ENCODE data around the gene EXOC4.
"Not testable (repeated sequence)": the region's sequence is repeated elsewhere in the genome, so short reads cannot be mapped to it uniquely, and the experiment has no call there.

Gene EXOC4

DNA sequence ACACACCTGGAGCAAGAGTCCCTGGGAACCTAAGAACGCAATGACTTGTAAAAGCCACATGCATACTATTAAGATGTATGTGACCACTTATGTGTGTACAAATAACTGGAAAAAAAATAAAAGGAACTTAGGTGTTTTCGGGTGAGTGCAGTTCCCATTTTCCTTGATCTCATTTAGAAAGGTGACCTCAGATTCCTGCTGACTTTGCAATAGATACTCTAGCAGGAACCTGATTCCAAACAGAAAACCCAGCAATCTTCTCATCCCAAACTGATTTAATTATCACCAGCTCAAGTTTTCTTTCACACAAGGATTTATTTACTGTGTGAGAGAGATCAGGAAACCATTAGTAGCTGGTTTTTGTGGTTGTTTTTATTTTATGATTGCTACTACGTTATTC, 817.8 kb downstream of the EXOC4 start:
- no peak for DNase-seq (ENCODE audit: low read depth, low spot score)

DNA sequence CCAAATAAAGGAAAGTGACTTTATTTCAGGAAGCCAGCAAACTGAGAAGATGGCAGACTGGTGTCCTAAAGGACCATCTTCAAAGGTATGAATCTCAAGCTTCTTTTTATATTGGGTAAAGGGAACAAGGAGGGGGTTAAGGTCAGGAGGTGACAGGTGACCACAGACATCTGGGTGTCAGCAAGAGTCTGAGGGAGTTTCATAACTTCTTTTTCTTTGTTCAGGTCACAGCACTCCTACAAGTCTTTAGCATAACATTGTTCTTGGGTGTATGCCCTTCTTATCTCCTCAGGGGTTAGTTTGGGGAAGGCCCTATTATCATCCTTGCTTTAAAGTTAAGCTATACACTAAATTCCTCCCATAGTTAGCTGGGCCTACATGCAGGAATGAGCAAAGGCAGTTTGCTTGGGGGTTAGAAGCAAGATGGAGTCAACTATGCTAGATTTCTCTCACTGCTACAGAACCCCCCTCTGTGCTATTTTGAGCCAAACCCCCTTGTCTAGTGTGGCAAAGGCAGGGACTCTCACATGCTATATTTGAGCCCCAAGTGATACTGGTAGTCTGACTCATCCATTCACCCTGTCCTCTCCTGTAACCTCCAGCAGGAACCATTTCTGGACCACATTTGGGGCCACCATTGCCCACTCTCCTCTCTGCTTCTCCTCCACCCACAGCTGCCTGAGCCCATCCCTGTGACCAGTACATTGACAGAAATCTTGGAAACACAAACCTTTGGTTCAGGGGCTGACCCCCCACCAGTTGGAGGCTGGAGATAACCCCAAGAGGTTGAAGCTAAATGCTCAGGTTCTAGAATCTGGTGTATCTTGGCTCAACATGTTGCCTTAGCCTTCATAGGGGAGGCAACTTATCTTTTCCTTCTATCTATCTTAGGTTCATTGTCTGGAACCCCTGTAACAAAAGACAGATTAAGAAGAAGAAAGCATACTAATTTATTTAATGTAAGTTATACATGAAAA, 818.8 kb downstream of the EXOC4 start:
- DNase-seq (ENCODE audit: low read depth, low spot score), result no peak

DNA sequence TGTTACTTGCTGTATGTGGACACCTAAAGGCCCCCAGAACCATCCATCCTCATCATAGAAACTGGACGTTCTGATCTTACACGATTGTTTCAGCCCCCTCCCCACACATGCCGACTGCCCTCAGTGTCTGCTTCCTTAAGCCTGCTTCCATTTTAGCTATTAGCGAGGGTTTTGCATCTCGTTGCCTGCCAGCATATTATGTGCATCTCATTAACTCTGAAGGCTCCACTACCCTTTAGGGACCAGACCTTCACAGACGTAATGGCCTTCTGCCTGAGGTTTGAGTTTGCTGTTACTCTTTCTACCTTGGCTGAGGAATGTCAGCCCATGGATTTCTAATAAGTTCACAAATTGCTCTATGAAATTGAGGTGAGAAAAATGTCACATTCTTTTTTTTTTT, 820.4 kb downstream of the EXOC4 start:
- DNase-seq (ENCODE audit: low read depth, low spot score), result no peak

DNA sequence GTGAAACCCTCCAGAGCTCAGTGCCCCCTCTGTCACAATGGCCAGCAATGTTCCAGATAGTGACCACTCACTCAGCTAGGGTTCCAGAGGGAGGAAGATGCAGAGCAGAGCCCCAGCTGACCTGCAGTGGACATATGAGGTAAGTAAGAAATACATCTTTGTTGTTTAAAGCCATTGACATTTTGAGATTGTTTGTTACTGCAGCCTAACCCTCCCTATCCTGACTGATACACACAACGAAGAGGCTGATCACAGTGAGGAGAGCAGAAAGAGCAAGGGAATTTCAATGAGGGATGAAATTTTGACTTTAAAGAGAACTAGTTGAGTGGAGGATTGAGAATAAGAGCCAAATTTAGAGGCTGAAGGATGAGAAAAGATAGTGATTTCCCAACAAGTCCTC, 822.9 kb downstream of the EXOC4 start:
- no peak for DNase-seq (ENCODE audit: low read depth, low spot score)

DNA sequence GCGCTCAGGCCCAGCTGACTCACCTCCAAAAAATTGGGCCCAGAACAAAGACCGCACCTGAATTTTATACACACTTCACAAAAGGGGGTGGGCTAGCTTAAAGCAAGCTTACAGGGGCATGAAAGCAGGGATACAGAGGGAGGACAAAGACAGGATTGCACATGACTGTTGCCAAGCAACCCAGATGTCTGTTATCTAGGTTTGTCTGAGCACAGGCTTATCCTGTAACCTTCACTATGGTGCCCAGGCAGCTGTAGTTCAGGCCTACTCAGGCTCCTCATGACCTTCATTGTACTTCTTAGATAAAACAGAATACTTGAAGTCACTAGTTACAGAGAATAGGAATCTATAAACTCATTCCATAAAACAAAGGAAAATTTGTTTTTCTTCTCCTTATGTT, 824.7 kb downstream of the EXOC4 start:
- not testable (repeated sequence) for DNase-seq (ENCODE audit: low read depth, low spot score)

DNA sequence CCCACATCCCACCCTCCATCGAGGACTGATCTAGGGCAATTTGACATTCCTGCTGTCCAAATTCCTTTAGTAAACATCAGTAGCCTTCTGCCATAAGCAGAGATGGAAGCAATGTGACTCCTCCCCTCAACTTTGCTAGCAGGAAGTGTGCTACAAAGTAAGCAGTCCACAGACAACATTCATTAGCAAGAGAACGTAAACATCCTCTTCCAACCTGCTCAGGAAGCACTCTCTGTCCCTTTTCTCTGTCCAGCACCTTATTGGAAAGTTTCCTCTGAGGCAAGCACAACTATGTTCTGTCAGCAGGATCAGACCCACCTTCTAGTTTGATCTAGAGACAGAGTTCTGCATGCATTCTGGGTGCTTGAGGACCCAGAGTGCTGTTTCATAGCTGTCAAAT, 826.1 kb downstream of the EXOC4 start:
- DNase-seq (ENCODE audit: low read depth, low spot score), result no peak

DNA sequence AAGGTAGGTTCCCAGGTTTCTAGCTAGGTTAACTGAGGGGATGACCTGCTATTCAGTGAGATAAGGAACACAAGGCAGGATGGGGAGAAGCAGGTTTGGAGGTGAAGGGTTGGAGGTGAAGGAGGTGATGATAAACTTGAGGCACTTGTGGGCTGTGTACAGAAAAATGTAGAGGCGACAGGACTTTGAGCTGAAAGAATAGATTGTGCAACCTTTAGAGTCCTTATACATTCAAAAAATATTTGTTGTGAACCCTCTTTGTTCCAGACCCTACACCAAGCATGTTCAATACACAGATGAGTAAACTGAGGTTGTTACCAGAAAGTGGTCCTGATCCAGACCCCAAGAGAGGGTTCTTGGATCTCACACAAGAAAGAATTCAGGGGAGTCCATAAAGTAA, 828.8 kb downstream of the EXOC4 start:
- no peak for DNase-seq (ENCODE audit: low read depth, low spot score)

DNA sequence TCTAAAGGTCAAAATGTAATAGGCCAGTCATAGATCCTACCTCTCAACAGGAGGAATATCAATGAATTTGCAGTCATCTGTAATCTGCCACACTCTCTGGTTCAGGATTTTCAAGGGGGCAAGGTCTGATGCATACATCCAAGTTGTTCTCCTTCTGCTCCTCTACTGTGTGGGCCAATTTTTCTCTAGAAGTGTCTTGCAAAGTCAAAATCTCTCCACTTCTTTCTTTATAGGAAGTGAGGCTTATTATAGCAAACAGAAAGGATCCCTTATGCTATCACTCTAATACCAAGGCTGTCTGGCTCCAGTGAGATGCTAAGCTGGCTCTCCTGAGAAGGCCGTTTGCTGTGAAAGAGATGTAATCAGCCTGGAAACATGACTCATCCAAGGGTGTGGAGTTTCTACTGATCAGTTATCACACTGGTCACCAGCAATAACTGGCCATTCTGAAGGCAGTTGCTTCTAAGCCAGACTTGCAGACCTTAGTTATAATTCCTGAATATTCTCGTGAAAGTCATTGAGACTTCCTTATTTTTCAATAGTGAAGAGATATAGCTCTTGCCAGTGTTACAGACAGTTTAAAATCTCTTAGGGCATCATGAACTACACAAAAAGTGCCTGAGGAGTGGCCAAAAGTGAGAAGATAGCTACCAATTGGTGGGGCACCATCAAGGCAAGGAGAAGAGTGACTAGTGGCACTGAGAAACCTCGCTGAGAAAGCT, 831.0 kb downstream of the EXOC4 start:
- DNase-seq (ENCODE audit: low read depth, low spot score), result no peak

DNA sequence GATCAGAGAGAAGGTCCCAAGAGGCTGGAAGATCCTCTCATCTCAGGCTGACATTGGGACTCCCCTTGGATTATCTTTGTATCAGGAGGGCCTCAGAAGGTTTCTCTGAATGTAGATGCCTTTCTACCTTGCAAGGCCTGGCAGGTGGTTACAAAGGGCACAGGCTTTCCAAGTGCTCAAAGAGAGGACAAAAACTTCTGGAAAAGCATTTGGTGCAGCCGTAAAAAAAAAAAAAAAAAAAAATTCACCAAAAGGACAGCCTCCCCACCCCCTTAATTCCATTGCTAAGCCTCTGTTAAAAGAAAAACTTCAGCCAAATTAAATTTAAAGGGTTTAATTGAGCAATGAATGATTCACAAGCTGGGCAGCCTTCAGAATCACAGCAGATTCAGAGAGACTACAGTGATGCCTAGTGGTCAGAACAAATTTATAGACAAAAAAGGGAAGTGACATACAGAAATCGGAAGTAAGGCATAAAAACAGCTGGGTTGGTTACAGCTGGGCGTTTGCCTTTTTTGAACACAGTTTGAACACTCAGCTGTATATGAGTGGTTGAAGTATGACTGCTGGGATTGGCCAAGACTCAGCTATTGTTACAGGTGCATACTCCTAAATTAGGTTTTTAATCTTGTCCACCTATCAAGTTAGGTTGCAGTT, 831.7 kb downstream of the EXOC4 start:
- no peak for DNase-seq (ENCODE audit: low read depth, low spot score)

DNA sequence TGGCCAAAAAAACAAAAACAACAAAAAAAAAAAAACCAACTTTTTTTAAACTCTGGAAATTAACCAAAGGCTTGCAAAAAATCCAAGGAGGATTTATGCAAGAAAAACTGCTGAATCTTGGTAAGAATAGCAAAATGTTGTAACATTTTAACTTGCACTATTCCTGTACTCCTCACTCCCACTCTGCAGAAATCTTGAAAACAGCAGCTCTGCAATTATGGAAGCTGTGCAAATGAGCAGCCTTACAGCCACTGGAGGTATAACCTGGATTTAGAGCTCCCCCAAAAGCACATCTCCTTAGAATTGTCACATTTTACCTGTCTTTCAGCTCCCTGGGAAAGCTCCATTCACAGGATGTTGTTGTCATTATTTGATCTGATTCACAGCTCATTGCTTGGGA, 832.4 kb downstream of the EXOC4 start:
- DNase-seq (ENCODE audit: low read depth, low spot score), result no peak

DNA sequence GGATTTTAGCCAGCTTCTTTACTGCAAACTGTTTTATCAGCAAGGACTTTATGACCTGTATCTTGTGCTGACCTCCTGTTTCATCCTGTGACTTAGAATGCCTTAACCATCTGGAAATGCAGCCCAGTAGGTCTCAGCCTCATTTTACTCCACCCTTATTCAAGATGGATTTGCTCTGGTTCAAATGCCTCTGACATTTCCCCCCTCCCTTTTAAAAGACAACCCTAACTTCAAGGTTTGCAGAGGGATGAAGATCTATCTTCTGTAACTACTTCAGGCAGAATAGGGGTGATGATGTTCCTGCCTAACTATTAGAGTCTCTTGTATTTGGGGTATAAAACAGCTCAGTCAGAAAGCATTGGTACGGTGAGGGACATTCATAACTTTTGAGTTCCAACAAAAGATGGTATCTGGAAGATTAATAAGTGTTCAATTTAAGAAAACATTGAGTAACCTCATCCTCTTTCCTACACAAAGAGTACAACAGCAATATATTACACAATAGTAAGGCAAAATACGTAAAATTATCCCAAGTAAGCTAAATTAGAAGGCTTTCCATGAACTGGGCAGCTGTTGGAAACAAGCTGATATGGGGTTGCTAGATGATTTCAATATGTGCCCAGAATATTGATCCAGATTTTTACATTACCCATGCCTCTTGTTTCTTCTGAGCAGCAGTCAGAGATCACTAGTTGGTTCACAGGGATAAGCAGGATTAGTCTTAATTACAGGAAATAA, 834.3 kb downstream of the EXOC4 start:
- no peak for DNase-seq (ENCODE audit: low read depth, low spot score)

DNA sequence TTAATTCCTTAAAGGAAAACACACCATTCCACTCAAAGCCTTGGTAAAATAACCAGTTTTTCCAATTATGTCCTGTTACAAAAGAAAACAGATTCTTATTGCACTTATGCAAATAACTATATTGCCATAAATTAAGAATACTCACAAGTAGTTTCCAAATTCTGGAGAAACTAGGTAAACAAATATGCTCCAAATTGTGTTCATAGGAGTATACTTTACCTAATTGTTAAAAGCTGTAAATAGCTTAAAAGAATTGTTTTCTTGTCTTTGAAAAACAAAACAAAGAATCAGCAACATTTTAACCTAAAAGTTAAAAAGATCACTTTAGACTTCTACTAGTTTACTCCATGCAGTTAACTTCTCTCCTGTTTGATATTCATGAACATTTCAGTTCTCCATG, 835.3 kb downstream of the EXOC4 start:
- DNase-seq (ENCODE audit: low read depth, low spot score), result no peak

DNA sequence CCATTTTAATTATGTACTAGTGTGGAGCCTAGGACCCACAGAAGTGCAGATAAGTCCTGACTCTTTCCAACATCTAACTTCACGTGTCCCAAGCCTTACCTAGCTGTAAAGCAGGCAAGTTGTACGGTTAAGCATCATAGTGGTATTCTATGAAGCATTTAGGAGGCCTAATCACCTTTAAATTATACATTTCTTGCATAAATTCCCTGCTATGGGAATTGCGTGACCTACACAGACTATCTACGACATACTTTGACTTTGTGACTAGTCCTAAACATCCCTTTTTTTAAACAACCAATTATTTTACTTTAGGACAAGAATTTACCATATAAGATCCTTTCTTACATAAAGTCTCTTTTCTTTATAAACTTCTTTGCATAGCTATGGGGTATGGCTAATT, 836.6 kb downstream of the EXOC4 start:
- DNase-seq (ENCODE audit: low read depth, low spot score), result no peak

DNA sequence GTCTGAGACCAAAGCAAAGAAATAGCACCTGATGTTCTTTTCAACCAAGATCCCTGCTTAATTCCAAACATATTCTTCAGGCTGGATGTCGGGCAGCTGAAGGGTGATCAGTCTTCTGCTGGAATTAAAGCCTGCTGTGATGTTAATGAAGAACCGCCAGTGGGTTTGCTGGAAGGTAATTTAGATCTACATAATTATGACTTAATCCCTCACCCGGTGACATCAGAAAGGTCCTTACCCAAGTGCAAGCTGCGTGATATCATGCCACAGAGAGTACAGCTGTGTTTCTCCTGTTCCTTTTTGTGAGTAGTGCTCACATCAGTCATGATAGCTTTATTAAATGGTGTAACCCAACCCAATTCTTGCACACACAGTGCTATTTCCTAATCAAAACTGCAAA, 845.2 kb downstream of the EXOC4 start:
- no peak for DNase-seq (ENCODE audit: low read depth, low spot score)

DNA sequence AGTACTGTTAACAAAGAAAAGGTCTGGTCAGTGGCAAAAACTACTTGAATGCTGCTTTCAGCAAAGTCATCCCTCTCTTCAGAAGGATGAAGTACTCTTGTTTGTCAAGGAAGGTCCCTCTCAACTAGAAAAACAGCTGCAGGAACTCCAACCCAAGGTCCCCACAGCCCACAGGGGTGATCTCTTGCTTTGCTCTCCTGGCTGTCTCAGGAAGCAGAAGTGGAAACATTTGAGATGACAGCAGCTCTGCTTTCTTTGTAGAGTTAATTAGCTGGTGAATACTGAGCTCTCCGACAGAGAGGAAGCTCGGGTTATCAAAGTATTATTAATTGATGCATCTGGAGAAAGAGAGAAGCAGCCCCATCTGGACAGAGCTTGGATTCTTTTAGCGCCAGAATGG, 848.8 kb downstream of the EXOC4 start:
- no peak for DNase-seq (ENCODE audit: low read depth, low spot score)

DNA sequence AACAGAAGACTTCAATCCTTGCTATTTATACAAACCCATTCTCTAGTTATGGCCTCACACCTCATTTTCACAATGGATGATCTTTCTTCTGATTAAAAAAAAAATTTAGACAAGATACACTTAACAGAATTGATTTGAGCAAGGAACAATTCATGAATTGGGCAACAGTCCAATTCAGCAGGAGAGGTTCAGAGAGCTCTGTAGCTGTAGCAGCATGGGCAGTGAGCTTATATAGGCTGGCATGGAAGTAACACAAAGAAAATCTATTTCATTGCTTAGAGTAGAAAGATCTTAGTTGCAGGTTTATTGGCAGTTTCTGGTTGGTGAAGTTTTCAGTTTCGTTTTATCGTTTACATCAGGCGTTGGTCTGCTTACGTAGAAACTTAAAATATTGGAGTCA, 851.3 kb downstream of the EXOC4 start:
- DNase-seq (ENCODE audit: low read depth, low spot score), result no peak

DNA sequence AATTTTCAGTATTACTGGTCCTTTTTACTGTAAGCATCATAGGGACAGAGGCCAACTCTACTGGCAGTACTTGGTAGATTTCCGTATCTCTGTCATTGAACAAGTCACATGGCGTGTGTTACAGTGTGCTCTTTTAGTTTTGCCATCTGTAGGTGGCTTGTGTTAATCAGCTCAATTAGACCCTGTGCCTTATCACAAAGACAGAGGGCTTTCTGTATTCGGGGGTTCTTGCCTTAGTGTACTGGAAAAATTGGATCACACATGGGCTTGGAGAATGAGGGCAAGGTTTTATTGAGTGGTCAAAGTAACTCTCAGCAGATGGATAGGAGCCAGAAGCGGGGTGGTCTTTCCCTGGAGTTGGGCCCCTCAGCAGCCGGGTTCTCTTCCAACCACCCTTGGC, 853.0 kb downstream of the EXOC4 start:
- no peak for DNase-seq (ENCODE audit: low read depth, low spot score)

DNA sequence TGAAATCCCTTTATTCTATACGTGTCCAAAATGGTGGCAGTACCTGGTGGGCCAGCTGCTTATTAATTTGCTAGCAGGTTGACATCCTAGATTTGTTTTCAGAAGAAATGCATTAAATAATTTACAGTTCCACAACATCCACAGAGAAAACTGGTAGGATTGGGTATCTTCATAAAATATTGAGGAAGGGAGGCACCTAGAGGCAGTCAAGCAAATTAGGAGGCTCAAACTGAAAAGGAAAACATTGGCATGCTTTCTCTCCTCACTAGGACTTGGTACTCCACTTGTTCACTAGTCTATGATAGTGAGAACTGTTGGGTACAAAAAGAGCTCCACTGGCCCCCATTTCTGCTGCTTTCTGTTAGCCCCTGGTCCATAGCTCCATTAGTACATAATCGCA, 855.9 kb downstream of the EXOC4 start:
- no peak for DNase-seq (ENCODE audit: low read depth, low spot score)

DNA sequence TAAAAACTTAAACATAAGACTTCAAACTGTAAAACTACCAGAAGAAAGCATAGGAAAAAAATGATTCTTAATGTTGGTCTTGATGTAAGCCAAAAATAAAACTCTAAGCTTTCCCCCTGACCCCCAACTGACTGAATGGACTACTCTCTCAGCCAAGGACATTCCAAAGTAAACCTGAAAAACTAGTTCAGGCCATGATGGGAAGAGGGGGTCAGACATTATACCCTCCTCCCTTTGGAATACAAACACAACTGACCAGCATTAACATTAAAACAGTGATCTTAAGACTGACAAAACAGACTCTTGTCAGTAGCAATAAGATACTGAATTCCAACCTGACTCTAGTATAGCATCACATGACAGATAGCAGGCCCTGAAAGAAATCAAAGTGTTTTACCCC, 860.8 kb downstream of the EXOC4 start:
- DNase-seq (ENCODE audit: low read depth, low spot score), result no peak

DNA sequence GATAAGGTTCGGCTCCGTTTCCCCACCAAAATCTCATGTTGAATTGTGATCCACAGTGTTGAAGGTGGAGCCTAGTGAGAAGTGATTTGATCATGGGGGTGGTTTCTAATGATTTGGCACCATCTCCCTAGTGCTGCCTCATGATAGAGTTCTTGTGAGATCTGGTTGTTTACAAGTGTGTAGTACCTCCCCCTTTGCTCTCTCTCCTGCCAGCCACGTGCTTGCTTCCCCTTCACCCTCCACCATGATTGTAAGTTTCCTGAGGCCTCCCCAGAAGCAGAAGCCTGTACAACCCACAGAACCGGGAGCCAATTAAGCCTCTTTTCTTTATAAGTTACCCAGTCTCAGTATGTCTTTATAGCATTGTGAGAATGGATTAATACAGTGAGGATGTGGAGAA, 862.1 kb downstream of the EXOC4 start:
- no peak for DNase-seq (ENCODE audit: low read depth, low spot score)

Measured in brain pericyte (primary cell).